ENCODE measurements around the gene NELL1.

Gene NELL1

DNA sequence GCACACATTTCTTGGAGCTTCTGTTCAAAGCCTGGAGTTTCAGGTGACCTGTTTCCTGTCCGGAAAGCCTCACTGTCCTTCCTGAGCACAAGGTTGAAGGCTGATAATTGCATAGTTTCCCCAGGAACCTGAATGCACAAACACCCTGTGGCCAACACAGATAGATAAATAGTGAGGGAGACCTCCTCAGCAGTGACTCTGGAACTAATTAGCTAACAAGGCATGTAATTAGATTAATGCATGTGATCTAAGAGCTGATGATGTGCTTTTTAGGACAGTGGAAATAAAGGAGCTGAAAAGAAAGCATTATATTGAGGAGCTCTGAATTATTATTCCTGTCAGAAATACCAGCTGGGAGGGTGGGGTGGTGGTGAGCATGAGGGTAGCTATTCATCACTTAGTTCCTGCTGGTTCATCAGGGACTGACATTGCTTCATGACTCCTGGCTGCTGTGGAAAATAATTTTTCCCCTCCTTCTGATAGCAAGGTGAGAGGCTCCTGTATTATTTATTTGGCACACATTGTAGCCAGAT, 101.1 kb downstream of the NELL1 start:
- Histone ChIP-seq H2AK5ac (ENCODE audit: low read length, severe bottlenecking) (no peak overlapping the region), H3K14ac (ENCODE audit: low read length in 2 of 2) (no peak overlapping the region), H2BK120ac (ENCODE audit: low read depth, low read length) (no peak overlapping the region), H2BK5ac (ENCODE audit: low read depth, low read length, poor library complexity, severe bottlenecking) (no peak overlapping the region), H2BK15ac (ENCODE audit: low read depth, poor library complexity, severe bottlenecking) (no peak overlapping the region), H3K9me3 (ENCODE audit: control insufficient read depth, low read length) (no peaks in the 10 kb centered on the region), H3K27me3 (ENCODE audit: control insufficient read depth in 1 of 2, insufficient read depth in 1 of 2, low read length in 2 of 2) (no peaks in the 10 kb centered on the region), H3K79me1 (replicated peaks; ENCODE audit: low read length, poor library complexity, severe bottlenecking) (no peaks in the 10 kb centered on the region), H3K27ac (ENCODE audit: low read length, poor library complexity, severe bottlenecking) (no peak overlapping the region), H2AFZ (ENCODE audit: low read depth, low read length) (no peak overlapping the region), H3K9ac (ENCODE audit: low read length) (no peak overlapping the region), H3K23ac (ENCODE audit: low read length in 2 of 2) (no peak overlapping the region), H3K4me2 (ENCODE audit: low read length, poor library complexity, severe bottlenecking) (no peak overlapping the region), H4K8ac (ENCODE audit: low read length) (no peak overlapping the region), H3K4me1 (ENCODE audit: control insufficient read depth, insufficient read depth, low read depth, low read length) (no peaks in the 10 kb centered on the region), H3K18ac (ENCODE audit: low read depth in 1 of 2, low read length in 2 of 2) (no peak overlapping the region), H4K91ac (ENCODE audit: low read length) (no peak overlapping the region), H3K36me3 (ENCODE audit: control insufficient read depth in 1 of 2, insufficient read depth in 2 of 2, low read depth in 1 of 2, low read length in 2 of 2) (no peaks in the 10 kb centered on the region), H3K4me3 (ENCODE audit: insufficient read depth in 1 of 2, low read depth in 1 of 2, low read length in 2 of 2) (no peak overlapping the region), H3K4ac (ENCODE audit: low read depth in 1 of 2, low read length in 2 of 2) (no peak overlapping the region), H2BK12ac (ENCODE audit: low read length in 2 of 2) (no peak overlapping the region)
- WGBS = 76% methylated on average over 1 of the region's 1 CpG
- DNase-seq = no peak

DNA sequence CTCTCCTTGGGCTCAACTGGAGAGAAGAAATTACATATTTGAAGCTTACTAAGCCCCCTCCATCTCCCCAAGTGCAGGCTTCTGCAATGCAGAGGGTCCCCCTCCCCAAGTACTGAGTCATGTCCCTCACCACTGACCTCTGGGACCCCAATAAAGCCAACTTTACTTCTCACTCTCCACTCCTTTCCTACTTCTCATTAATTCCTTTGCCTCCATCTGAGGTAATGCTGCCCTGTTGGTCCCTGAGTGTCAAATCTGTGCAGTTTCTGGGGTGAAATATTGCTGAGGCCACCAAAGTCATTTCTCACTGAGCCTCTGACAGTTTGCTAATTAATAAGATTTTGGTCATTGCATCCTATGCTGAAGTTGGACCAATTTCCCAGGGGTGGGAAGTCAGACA, 101.6 kb downstream of the NELL1 start:
- no peaks in the 10 kb centered on the region for H3K27me3 ChIP-seq (ENCODE audit: control insufficient read depth in 1 of 2, insufficient read depth in 1 of 2, low read length in 2 of 2)
- no peak overlapping the region for H3K18ac ChIP-seq (ENCODE audit: low read depth in 1 of 2, low read length in 2 of 2)
- no peak for DNase-seq
- H2BK12ac ChIP-seq (ENCODE audit: low read length in 2 of 2) = no peak overlapping the region
- no peak overlapping the region for H3K9ac ChIP-seq (ENCODE audit: low read length)
- no peak overlapping the region for H2BK5ac ChIP-seq (ENCODE audit: low read depth, low read length, poor library complexity, severe bottlenecking)
- no peak overlapping the region for H3K14ac ChIP-seq (ENCODE audit: low read length in 2 of 2)
- no peaks in the 10 kb centered on the region for H3K79me1 ChIP-seq (replicated peaks; ENCODE audit: low read length, poor library complexity, severe bottlenecking)
- H3K27ac ChIP-seq (ENCODE audit: low read length, poor library complexity, severe bottlenecking) = no peak overlapping the region
- no peak overlapping the region for H3K4ac ChIP-seq (ENCODE audit: low read depth in 1 of 2, low read length in 2 of 2)
- no peaks in the 10 kb centered on the region for H3K4me1 ChIP-seq (ENCODE audit: control insufficient read depth, insufficient read depth, low read depth, low read length)
- H2AFZ ChIP-seq (ENCODE audit: low read depth, low read length) = no peak overlapping the region
- no peaks in the 10 kb centered on the region for H3K9me3 ChIP-seq (ENCODE audit: control insufficient read depth, low read length)
- no peak overlapping the region for H2AK5ac ChIP-seq (ENCODE audit: low read length, severe bottlenecking)
- H3K4me2 ChIP-seq (ENCODE audit: low read length, poor library complexity, severe bottlenecking) = no peak overlapping the region
- no peak overlapping the region for H2BK120ac ChIP-seq (ENCODE audit: low read depth, low read length)
- H3K4me3 ChIP-seq (ENCODE audit: insufficient read depth in 1 of 2, low read depth in 1 of 2, low read length in 2 of 2) = no peak overlapping the region
- no peak overlapping the region for H2BK15ac ChIP-seq (ENCODE audit: low read depth, poor library complexity, severe bottlenecking)
- H3K23ac ChIP-seq (ENCODE audit: low read length in 2 of 2) = no peak overlapping the region
- no peak overlapping the region for H4K91ac ChIP-seq (ENCODE audit: low read length)
- no peak overlapping the region for H4K8ac ChIP-seq (ENCODE audit: low read length)
- no peaks in the 10 kb centered on the region for H3K36me3 ChIP-seq (ENCODE audit: control insufficient read depth in 1 of 2, insufficient read depth in 2 of 2, low read depth in 1 of 2, low read length in 2 of 2)

DNA sequence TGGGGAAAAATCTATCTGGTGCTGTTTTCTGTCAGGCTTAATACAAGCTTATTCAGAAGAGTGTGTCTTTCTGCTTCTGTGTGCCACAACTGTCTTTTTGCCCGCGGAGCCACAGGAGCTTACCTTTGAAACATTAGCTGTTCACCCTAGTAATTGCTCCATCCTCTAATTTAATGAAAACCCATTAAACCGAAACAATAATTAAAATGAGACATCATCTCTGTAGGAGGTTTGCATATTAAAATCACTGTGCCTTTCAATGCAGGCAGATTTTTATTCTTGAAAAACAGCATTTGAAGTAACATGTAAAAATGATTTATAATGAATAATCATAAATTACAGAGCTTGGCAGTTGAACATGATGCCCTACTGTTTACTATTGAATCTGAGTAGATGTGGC, 102.3 kb downstream of the NELL1 start:
- Histone ChIP-seq H3K79me1 (replicated peaks; ENCODE audit: low read length, poor library complexity, severe bottlenecking) (no peaks in the 10 kb centered on the region), H2BK120ac (ENCODE audit: low read depth, low read length) (no peak overlapping the region)
- 100% methylated on average over 2 of the region's 3 CpGs for WGBS

DNA sequence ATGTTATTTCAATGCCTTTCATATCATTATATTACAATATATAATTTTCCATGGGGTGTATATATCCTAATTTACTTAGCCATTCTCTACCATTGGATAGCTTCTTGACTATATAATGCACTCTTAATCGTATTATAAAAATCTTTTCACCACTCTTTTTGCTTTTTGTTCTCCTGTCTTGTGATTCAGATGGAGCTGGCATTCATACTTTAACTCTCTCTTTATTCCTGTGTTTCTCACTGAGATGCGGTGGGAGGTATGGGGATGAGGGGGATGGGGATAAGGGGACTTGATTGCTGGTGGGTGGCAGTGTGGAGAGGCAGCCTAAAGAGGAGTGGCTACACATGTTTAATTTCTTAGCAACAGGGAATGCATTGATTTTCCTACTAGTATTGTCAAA, 105.9 kb downstream of the NELL1 start:
- Histone ChIP-seq H3K36me3 (ENCODE audit: control insufficient read depth in 1 of 2, insufficient read depth in 2 of 2, low read depth in 1 of 2, low read length in 2 of 2) (no peaks in the 10 kb centered on the region), H2BK120ac (ENCODE audit: low read depth, low read length) (no peak overlapping the region), H3K9ac (ENCODE audit: low read length) (no peak overlapping the region), H4K8ac (ENCODE audit: low read length) (no peak overlapping the region), H2BK15ac (ENCODE audit: low read depth, poor library complexity, severe bottlenecking) (no peak overlapping the region), H2BK5ac (ENCODE audit: low read depth, low read length, poor library complexity, severe bottlenecking) (no peak overlapping the region), H2BK12ac (ENCODE audit: low read length in 2 of 2) (no peak overlapping the region), H3K4me3 (ENCODE audit: insufficient read depth in 1 of 2, low read depth in 1 of 2, low read length in 2 of 2) (no peak overlapping the region), H3K4ac (ENCODE audit: low read depth in 1 of 2, low read length in 2 of 2) (no peak overlapping the region), H3K27me3 (ENCODE audit: control insufficient read depth in 1 of 2, insufficient read depth in 1 of 2, low read length in 2 of 2) (no peaks in the 10 kb centered on the region), H2AK5ac (ENCODE audit: low read length, severe bottlenecking) (no peak overlapping the region), H3K14ac (ENCODE audit: low read length in 2 of 2) (no peak overlapping the region), H3K79me1 (replicated peaks; ENCODE audit: low read length, poor library complexity, severe bottlenecking) (no peaks in the 10 kb centered on the region), H3K4me1 (ENCODE audit: control insufficient read depth, insufficient read depth, low read depth, low read length) (no peaks in the 10 kb centered on the region), H3K18ac (ENCODE audit: low read depth in 1 of 2, low read length in 2 of 2) (no peak overlapping the region), H3K9me3 (ENCODE audit: control insufficient read depth, low read length) (no peaks in the 10 kb centered on the region), H4K91ac (ENCODE audit: low read length) (no peak overlapping the region), H2AFZ (ENCODE audit: low read depth, low read length) (no peak overlapping the region), H3K4me2 (ENCODE audit: low read length, poor library complexity, severe bottlenecking) (no peak overlapping the region), H3K27ac (ENCODE audit: low read length, poor library complexity, severe bottlenecking) (no peak overlapping the region), H3K23ac (ENCODE audit: low read length in 2 of 2) (no peak overlapping the region)
- WGBS = 60% methylated on average over 2 of the region's 2 CpGs
- no peak for DNase-seq

More for the DNA sequence above, 102.3 kb downstream of the NELL1 start:
- Histone ChIP-seq H3K4me2 (ENCODE audit: low read length, poor library complexity, severe bottlenecking) (no peak overlapping the region), H2BK5ac (ENCODE audit: low read depth, low read length, poor library complexity, severe bottlenecking) (no peak overlapping the region), H2BK15ac (ENCODE audit: low read depth, poor library complexity, severe bottlenecking) (no peak overlapping the region), H3K27ac (ENCODE audit: low read length, poor library complexity, severe bottlenecking) (no peak overlapping the region), H3K4me1 (ENCODE audit: control insufficient read depth, insufficient read depth, low read depth, low read length) (no peaks in the 10 kb centered on the region), H2AFZ (ENCODE audit: low read depth, low read length) (no peak overlapping the region), H4K8ac (ENCODE audit: low read length) (no peak overlapping the region), H4K91ac (ENCODE audit: low read length) (no peak overlapping the region), H3K4ac (ENCODE audit: low read depth in 1 of 2, low read length in 2 of 2) (no peak overlapping the region), H3K27me3 (ENCODE audit: control insufficient read depth in 1 of 2, insufficient read depth in 1 of 2, low read length in 2 of 2) (no peaks in the 10 kb centered on the region), H3K9me3 (ENCODE audit: control insufficient read depth, low read length) (no peaks in the 10 kb centered on the region), H3K9ac (ENCODE audit: low read length) (no peak overlapping the region), H3K14ac (ENCODE audit: low read length in 2 of 2) (no peak overlapping the region), H3K18ac (ENCODE audit: low read depth in 1 of 2, low read length in 2 of 2) (no peak overlapping the region), H3K4me3 (ENCODE audit: insufficient read depth in 1 of 2, low read depth in 1 of 2, low read length in 2 of 2) (no peak overlapping the region), H2BK12ac (ENCODE audit: low read length in 2 of 2) (no peak overlapping the region), H3K36me3 (ENCODE audit: control insufficient read depth in 1 of 2, insufficient read depth in 2 of 2, low read depth in 1 of 2, low read length in 2 of 2) (no peaks in the 10 kb centered on the region), H2AK5ac (ENCODE audit: low read length, severe bottlenecking) (no peak overlapping the region), H3K23ac (ENCODE audit: low read length in 2 of 2) (no peak overlapping the region)
- no peak for DNase-seq

All from mesenchymal stem cell (in vitro differentiated cells and primary cell).